Fibroblast of lung (primary cell): ENCODE data around the gene EFNA1.

Experiments
- CTCF ChIP-seq, 2 donors: IDR thresholded peaks in 1 of 2; conservative IDR thresholded peaks in 1 of 2; 1 replicate in 1 of 2; 2 replicates in 1 of 2; pipeline ENCODE4 v1.5.1; 2011 to 2012; ENCODE audit warnings: low read length in 2 of 2, control low read depth in 1 of 2, inconsistent platforms in 1 of 2, low read depth in 1 of 2, mild to moderate bottlenecking in 1 of 2
- EZH2 ChIP-seq: IDR thresholded peaks from 2 replicates; pipeline ENCODE4 v1.5.1; 2012; ENCODE audit warnings: low read length, control low read depth, mild to moderate bottlenecking; ENCODE audit errors: missing control alignments

GRCh38 chr1:155113450-155113980 is 14.2 kb upstream of the EFNA1 start:
- TF ChIP-seq CTCF (conservative IDR thresholded peaks at IDR 0.05 in 1 of 2, IDR thresholded peaks at IDR 0.05 in 1 of 2; ENCODE audit: low read depth in 1 of 2, low read length in 2 of 2), result no peak
- no peak for TF ChIP-seq EZH2
